GM10248 (cell line): ENCODE measurements around the gene LRRC41.

Experiments used
- CTCF ChIA-PET: fragments of 300-600 bp; sonication (Branson Sonifier 250); formaldehyde crosslinking; extraction: SDS; loops from one replicate; lab custom pipeline; 2021; ENCODE audit warnings: antibody characterized with exemption; lab: Yijun Ruan, JAX
- POLR2A ChIA-PET: fragments of 350-650 bp; sonication (Branson Sonifier 250); formaldehyde crosslinking; extraction: SDS; loops from one replicate; lab custom pipeline; 2020; ENCODE audit warnings: antibody characterized with exemption; lab: Yijun Ruan, JAX
- DNase-seq: peaks from one replicate; pipeline ENCODE4 v3.0.0; 2012; ENCODE audit errors: extremely low spot score
- CTCF ChIP-seq: IDR thresholded peaks from 2 replicates; pipeline ENCODE4 v1.5.1; 2012; ENCODE audit warnings: mild to moderate bottlenecking, low read depth; ENCODE audit errors: extremely low read depth, missing control alignments, control extremely low read depth

LRRC41 gene

GRCh38 chr1:46317323-46317722 lies 13.9 kb upstream of the LRRC41 start:
- ChIA-PET POLR2A (interaction anchor here (0.7 kb wide), 1 partner anchor 350 kb away, joined by 3 read pairs; no protein-coding TSS in a partner anchor), CTCF (interaction anchor here (0.7 to 4.4 kb wide), 7 partner anchors 8 to 30 kb away, joined by 3 to 18 read pairs (median 9); partner anchors contain the start of genes LRRC41 and UQCRH)
- TF ChIP-seq CTCF: no peak
- DNase-seq: no peak

- DNase-seq: no peak
- no peak for TF ChIP-seq CTCF
- ChIA-PET POLR2A (no interaction called here), CTCF (interaction anchor here (0.7 to 3.2 kb wide), 3 partner anchors 10 to 32 kb away, joined by 3 to 11 read pairs (median 5); no protein-coding TSS in a partner anchor)
Measured at GRCh38 chr1:46315669-46316403, 12.4 kb upstream of the LRRC41 start.

- ChIA-PET CTCF (interaction anchor here (1.0 kb wide), 1 partner anchor 7 kb away, joined by 3 read pairs; no protein-coding TSS in a partner anchor), POLR2A (interaction anchor here (0.9 kb wide), 1 partner anchor 18 kb away, joined by 3 read pairs; no protein-coding TSS in a partner anchor)
- DNase-seq: no peak
- TF ChIP-seq CTCF: no peak
Measured at GRCh38 chr1:46310321-46310720, 6.9 kb upstream of the LRRC41 start.

GRCh38 chr1:46309401-46310159 lies 6.2 kb upstream of the LRRC41 start:
- POLR2A ChIA-PET: no interaction called here
- TF ChIP-seq CTCF: no peak
- DNase-seq: no peak
- CTCF ChIA-PET: interaction anchor here (1.0 to 2.1 kb wide), 3 partner anchors 8 to 39 kb away, joined by 3 to 14 read pairs (median 3); no protein-coding TSS in a partner anchor

GRCh38 chr1:46306159-46306530 lies 2.7 kb upstream of the LRRC41 start:
- ChIA-PET POLR2A (no interaction called here), CTCF (interaction anchor here (2.7 kb wide), 1 partner anchor 27 kb away, joined by 10 read pairs; no protein-coding TSS in a partner anchor)
- no peak for TF ChIP-seq CTCF

DNA sequence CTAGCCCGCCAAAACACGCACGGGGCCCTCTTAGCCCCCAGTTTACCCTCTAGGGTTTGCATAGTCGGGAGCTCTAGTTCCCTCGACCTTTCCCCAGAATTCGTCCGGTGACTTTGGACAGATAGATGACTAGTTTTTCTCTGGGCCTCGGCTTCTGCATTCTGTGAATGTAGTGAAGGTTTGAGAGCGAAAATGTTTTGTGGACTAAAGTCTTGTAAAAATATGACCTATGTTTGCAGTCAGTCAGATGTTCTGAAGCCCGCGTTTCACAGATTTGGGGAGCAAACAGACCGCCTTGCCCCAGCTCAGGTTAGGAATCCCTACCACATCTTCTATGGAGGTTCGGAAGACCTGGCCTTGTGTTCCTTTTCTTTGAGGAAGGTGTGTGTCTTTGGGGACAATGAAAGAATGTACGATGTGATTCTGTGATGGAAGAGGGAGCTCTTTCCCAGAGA lies 483 bp upstream of the LRRC41 start:
- no peak for DNase-seq
- ChIA-PET POLR2A (interaction anchor here (0.6 to 1.7 kb wide), 3 partner anchors 26 to 400 kb away, joined by 3 read pairs; no protein-coding TSS in a partner anchor), CTCF (interaction anchor here (0.8 to 2.6 kb wide), 7 partner anchors 13 to 57 kb away, joined by 3 to 13 read pairs (median 10); partner anchors contain the start of genes NSUN4 and RAD54L)
- no peak for TF ChIP-seq CTCF

More at GRCh38 chr1:46306159-46306530, 2.7 kb upstream of the LRRC41 start:
- DNase-seq: no peak
